A549 (cell line): ENCODE measurements around the gene PPL. TPM values are rescaled to one million over a fixed set of nuclear protein-coding genes. Genes with fewer than 3 reads are reported as not detected.

Experiments
- ATAC-seq, 2 experiments: fragments of 200-7000 bp in 1 of 2; fragments of >200 bp in 1 of 2; cut with Nextera tagmentation in 1 of 2; cut with Tn5 transposase in 1 of 2; 3 replicates each; pipeline versions ENCODE4 v1.8.0 to v1.9.1; 2018 to 2020; ENCODE audit warnings: mild to moderate bottlenecking in 1 of 2, moderate library complexity in 1 of 2
- CTCF ChIA-PET: fragments of 300-600 bp; sonication (Branson Sonifier 250); formaldehyde crosslinking; extraction: SDS; loops from one replicate; lab custom pipeline; 2021; ENCODE audit warnings: antibody characterized with exemption, inconsistent platforms; lab: Yijun Ruan, JAX
- POLR2A ChIA-PET: fragments of 350-600 bp; formaldehyde crosslinking; extraction: SDS; loops from one replicate; lab custom pipeline; 2021; ENCODE audit warnings: antibody characterized with exemption, inconsistent platforms; lab: Yijun Ruan, JAX
- DNase-seq, 2 experiments: peaks; one replicate each; pipeline versions ENCODE4 v3.0.0 to v3.0.0-alpha.2; 2011 to 2016; ENCODE audit warnings: low read depth in 1 of 2, low spot score in 1 of 2
- FAIRE-seq: peaks from 2 replicates; lab custom pipeline; 2011; peaks lifted over from hg19 to GRCh38; lab: Jason Lieb, UNC
- H3K27ac ChIP-seq, 2 experiments: fragments of >200 bp; sonication (Bioruptor Twin); formaldehyde crosslinking; 3 replicates each; pipeline ENCODE4 v1.5.1; 2016 to 2017
- H3K4me1 ChIP-seq: fragments of >200 bp; sonication (Bioruptor Twin); formaldehyde crosslinking; 3 replicates; pipeline ENCODE4 v1.6.1; 2016
- H3K4me2 ChIP-seq: fragments of >200 bp; sonication (Bioruptor Twin); formaldehyde crosslinking; 3 replicates; pipeline ENCODE4 v1.6.1; 2016
- H3K4me3 ChIP-seq: fragments of >200 bp; sonication (Bioruptor Twin); formaldehyde crosslinking; 3 replicates; pipeline ENCODE4 v1.5.1; 2016
- H3K9me3 ChIP-seq: fragments of >200 bp; sonication (Bioruptor Twin); formaldehyde crosslinking; 3 replicates; pipeline ENCODE4 v1.6.1; 2016
- CHD2 ChIP-seq: fragments of 150-350 bp; IDR thresholded peaks from 2 replicates; pipeline ENCODE4 v1.6.1; 2014; ENCODE audit warnings: low read length; ENCODE audit not compliant: partially characterized antibody
- CHD4 ChIP-seq: fragments of 200-600 bp; sonication (generic); IDR thresholded peaks from 2 replicates; pipeline ENCODE4 v1.6.1; 2016; ENCODE audit warnings: antibody characterized with exemption, mild to moderate bottlenecking, borderline replicate concordance
- CTCF ChIP-seq: fragments of >200 bp; sonication (Bioruptor Twin); formaldehyde crosslinking; IDR thresholded peaks from 3 replicates; pipeline ENCODE4 v1.5.1; 2016
- EHMT2 ChIP-seq: fragments of 200-600 bp; sonication (generic); IDR thresholded peaks from 2 replicates; pipeline ENCODE4 v1.6.1; 2016; ENCODE audit warnings: antibody characterized with exemption, low read depth, mild to moderate bottlenecking, moderate library complexity
- ELK1 ChIP-seq: fragments of 150-350 bp; IDR thresholded peaks from 2 replicates; pipeline ENCODE4 v1.6.1; 2014; ENCODE audit warnings: low read depth, mild to moderate bottlenecking, low read length
- ESRRA ChIP-seq: fragments of 150-350 bp; IDR thresholded peaks from 2 replicates; pipeline ENCODE4 v1.6.1; 2014; ENCODE audit warnings: mild to moderate bottlenecking, low read length, borderline replicate concordance
- HDAC2 ChIP-seq: fragments of 200-600 bp; sonication (generic); IDR thresholded peaks from 2 replicates; pipeline ENCODE4 v1.6.1; 2016
- HOXB5 ChIP-seq: fragments of 250-450 bp; sonication (Bioruptor Pico); IDR thresholded peaks from 2 replicates; pipeline ENCODE4 v1.5.0; 2020; ENCODE audit warnings: mild to moderate bottlenecking, moderate library complexity
- JUNB ChIP-seq: fragments of >200 bp; sonication (Bioruptor Twin); formaldehyde crosslinking; IDR thresholded peaks from 2 replicates; pipeline ENCODE4 v1.6.1; 2016
- KDM5A ChIP-seq: fragments of 200-600 bp; sonication (generic); IDR thresholded peaks from 2 replicates; pipeline ENCODE4 v1.6.1; 2016; ENCODE audit warnings: antibody characterized with exemption, mild to moderate bottlenecking
- MAFK ChIP-seq: fragments of 450-650 bp; IDR thresholded peaks from 2 replicates; pipeline ENCODE4 v1.6.1; 2014; ENCODE audit not compliant: partially characterized antibody
- MAX ChIP-seq: IDR thresholded peaks from 2 replicates; pipeline ENCODE4 v1.6.1; 2012
- MAZ ChIP-seq: fragments of 150-350 bp; IDR thresholded peaks from 2 replicates; pipeline ENCODE4 v1.6.1; 2014; ENCODE audit warnings: antibody characterized with exemption, low read depth, low read length, borderline replicate concordance
- NR3C1 ChIP-seq: fragments of >200 bp; sonication (Bioruptor Twin); formaldehyde crosslinking; IDR thresholded peaks from 3 replicates; pipeline ENCODE4 v1.6.1; 2017
- PHF8 ChIP-seq: fragments of 200-600 bp; sonication (generic); IDR thresholded peaks from 2 replicates; pipeline ENCODE4 v1.6.1; 2016; ENCODE audit warnings: low read depth, mild to moderate bottlenecking, antibody characterized with exemption, moderate library complexity, borderline replicate concordance
- REST ChIP-seq: fragments of 200-600 bp; sonication (generic); IDR thresholded peaks from 2 replicates; pipeline ENCODE4 v1.6.1; 2016; ENCODE audit warnings: antibody characterized with exemption, mild to moderate bottlenecking, moderate library complexity
- RFX5 ChIP-seq: fragments of 450-650 bp; IDR thresholded peaks from 2 replicates; pipeline ENCODE4 v1.7.1; 2014; ENCODE audit warnings: antibody characterized with exemption, mild to moderate bottlenecking, moderate library complexity
- SREBF2 ChIP-seq: fragments of 450-650 bp; IDR thresholded peaks from 2 replicates; pipeline ENCODE4 v1.6.1; 2014; ENCODE audit warnings: mild to moderate bottlenecking, moderate library complexity
- TP53 ChIP-seq: fragments of 250-450 bp; sonication (Bioruptor Pico); IDR thresholded peaks from 2 replicates; pipeline ENCODE4 v1.5.0; 2021; ENCODE audit warnings: mild to moderate bottlenecking, moderate library complexity
- ZC3H11A ChIP-seq: fragments of 450-650 bp; IDR thresholded peaks from 2 replicates; pipeline ENCODE4 v1.6.1; 2014; ENCODE audit warnings: antibody characterized with exemption, mild to moderate bottlenecking
- ZFP36 ChIP-seq: fragments of 450-650 bp; IDR thresholded peaks from 2 replicates; pipeline ENCODE4 v1.6.1; 2014; ENCODE audit warnings: borderline replicate concordance; ENCODE audit not compliant: partially characterized antibody
- ZNF302 ChIP-seq: fragments of 250-450 bp; sonication (Bioruptor Pico); IDR thresholded peaks from 2 replicates; pipeline ENCODE4 v1.9.0; 2021; ENCODE audit warnings: inconsistent platforms, mild to moderate bottlenecking, moderate library complexity
- WGBS: methylation state at CpG from one replicate; pipeline ENCODE4 v1.1.6; 2017; ENCODE audit errors: missing lambda C conversion rate; 5-methylcytosine and 5-hydroxymethylcytosine counted together
- polyA plus RNA-seq, 4 experiments: library from polyadenylated mRNA; depleted of rRNA in 3 of 4; stranded (reverse); fragments of >200 nt; fragmentation: RNase III in 1 of 4; extraction: RNeasy Plus Mini Kit Qiagen cat#74134 plus additional on column Dnase treatment in 1 of 4; gene quantifications; 2 replicates in 3 of 4; 3 replicates in 1 of 4; pipeline ENCODE4 v1.2.3, GENCODE V29; 2011 to 2017

PPL gene
- polyA plus RNA-seq, 2 of the 4 experiments (the other 2 are of a cell fraction) = 1.8 to 2.6 TPM

GRCh38 chr16:4957720-4958509, 21.0 kb upstream of the PPL start, which contains the start of gene SEC14L5:
Gene SEC14L5 (plus strand): TSS chr16:4958330. CDS start chr16:4959324, 994 bp downstream.
- FAIRE-seq (no peak), DNase-seq (peak; percentile 98 to 99), ATAC-seq (peak; percentile 82 to 92)
- 2% methylated on average over 36 of the region's 56 CpGs for WGBS
- Histone ChIP-seq H3K27ac (peak within 1 kb of the TSS; percentile 8 to 54; a peak in 4 of 6 replicates), H3K4me3 (peak within 1 kb of the TSS; percentile 49), H3K4me2 (peak within 1 kb of the TSS; percentile 83), H3K9me3 (no peaks in the 10 kb centered on the region), H3K4me1 (peaks cover 4% of the 10 kb centered on the region; the same call in 1 of the 3 replicates)
- ChIA-PET CTCF (interaction anchor here (1.0 to 3.9 kb wide), 5 partner anchors 22 to 451 kb away, joined by 3 to 26 read pairs (median 9); partner anchors contain the start of gene PPL), POLR2A (interaction anchor here (1.0 to 1.4 kb wide), 4 partner anchors 110 to 342 kb away, joined by 3 to 4 read pairs (median 4); partner anchors contain the start of genes ANKS3, DNAAF8, GLYR1 and NUDT16L1)
- TF ChIP-seq ZFP36 (no peak), SREBF2 (no peak), MAZ (no peak), REST (peak; percentile 90), CTCF (no peak), ELK1 (no peak), MAX (peak; percentile 44)

- ChIA-PET POLR2A (interaction anchor here (1.3 kb wide), 1 partner anchor 341 kb away, joined by 4 read pairs; no protein-coding TSS in a partner anchor), CTCF (interaction anchor here (0.7 to 3.9 kb wide), 21 partner anchors 8 to 451 kb away, joined by 3 to 26 read pairs (median 6); partner anchors contain the start of gene PPL)
- WGBS = 5% methylated on average over 10 of the region's 10 CpGs
- H3K4me3 ChIP-seq = peak overlapping the region; percentile 49
- ATAC-seq (no peak), FAIRE-seq (no peak), DNase-seq (no peak)
- H3K9me3 ChIP-seq = no peaks in the 10 kb centered on the region
- H3K27ac ChIP-seq = peak overlapping the region; percentile 8 to 54; a peak in 4 of 6 replicates
- peaks cover 4% of the 10 kb centered on the region; the same call in 1 of the 3 replicates for H3K4me1 ChIP-seq
- peak overlapping the region; percentile 83 for H3K4me2 ChIP-seq
- TF ChIP-seq CHD4 (0 out of 2 replicates have a peak, but pooled peaks have one; percentile 71), JUNB (no peak)
- TF ChIP-seq, all 56 proteins: peak for 1
These were observed 20.4 kb upstream of the PPL start for GRCh38 chr16:4957420-4957719.

- Histone ChIP-seq H3K27ac (no peak overlapping the region), H3K4me3 (no peak overlapping the region), H3K4me2 (no peak overlapping the region), H3K9me3 (no peaks in the 10 kb centered on the region), H3K4me1 (peaks cover 4% of the 10 kb centered on the region; the same call in 1 of the 3 replicates)
- DNase-seq = no peak
- ChIA-PET CTCF (interaction anchor here (0.5 to 3.9 kb wide), 11 partner anchors 20 to 448 kb away, joined by 3 to 26 read pairs (median 11); partner anchors contain the start of gene PPL), POLR2A (interaction anchor here (1.3 kb wide), 1 partner anchor 220 kb away, joined by 4 read pairs; the partner anchor contains the start of genes ANKS3 and DNAAF8)
- 85% methylated on average over 1 of the region's 1 CpG for WGBS
- ATAC-seq = no peak
- FAIRE-seq = no peak
- TF ChIP-seq PHF8 = no peak
- TF ChIP-seq ELK1 = no peak
- no peak for TF ChIP-seq SREBF2
- TF ChIP-seq CHD4 = no peak
- no peak for TF ChIP-seq EHMT2
- TF ChIP-seq HOXB5 = no peak
- TF ChIP-seq NR3C1 = no peak
- TF ChIP-seq MAFK = no peak
- no peak for TF ChIP-seq ESRRA
- no peak for TF ChIP-seq HDAC2
- TF ChIP-seq ZFP36 = no peak
- no peak for TF ChIP-seq CHD2
- TF ChIP-seq ZNF302 (CRISPR knock-in tag) = no peak
- TF ChIP-seq RFX5 = no peak
- no peak for TF ChIP-seq TP53 (CRISPR knock-in tag)
- no peak for TF ChIP-seq KDM5A
- TF ChIP-seq ZC3H11A = no peak
These were observed 17.8 kb upstream of the PPL start for GRCh38 chr16:4954714-4955113.
